SJCRH30 (cell line): ENCODE measurements around the gene NMNAT2. TPM values are rescaled to one million over a fixed set of nuclear protein-coding genes. Genes with fewer than 3 reads are reported as not detected.

Experiments
- DNase-seq, 2 experiments: peaks; one replicate each; pipeline ENCODE4 v3.0.0-alpha.2; 2015 to 2020
- H3K27ac ChIP-seq: fragments of 250-450 bp; sonication (Bioruptor Pico); 2 replicates; pipeline ENCODE4 v1.5.1; 2020; ENCODE audit warnings: mild to moderate bottlenecking, moderate library complexity
- H3K27me3 ChIP-seq: fragments of 250-450 bp; sonication (Bioruptor Pico); 2 replicates; pipeline ENCODE4 v1.5.1; 2020; ENCODE audit warnings: mild to moderate bottlenecking, moderate library complexity
- H3K36me3 ChIP-seq: fragments of 250-450 bp; sonication (Bioruptor Pico); 2 replicates; pipeline ENCODE4 v1.5.1; 2020; ENCODE audit warnings: mild to moderate bottlenecking, moderate library complexity
- H3K4me1 ChIP-seq: fragments of 250-450 bp; sonication (Bioruptor Pico); 2 replicates; pipeline ENCODE4 v1.5.1; 2020; ENCODE audit warnings: mild to moderate bottlenecking, moderate library complexity
- H3K4me3 ChIP-seq: fragments of 250-450 bp; sonication (Bioruptor Pico); 2 replicates; pipeline ENCODE4 v1.5.1; 2020; ENCODE audit warnings: mild to moderate bottlenecking, moderate library complexity
- H3K9me3 ChIP-seq: fragments of 250-450 bp; sonication (Bioruptor Pico); replicated peaks from 2 replicates; pipeline ENCODE4 v1.5.1; 2020; ENCODE audit warnings: mild to moderate bottlenecking, moderate library complexity
- total RNA-seq: library from RNA; depleted of rRNA; stranded (reverse); fragments of >200 nt; shearing (Covaris generic); gene quantifications from 2 replicates; pipeline ENCODE4 v1.2.3, GENCODE V29; 2014; rRNA removed

Gene NMNAT2
- total RNA-seq, 1 experiment from 2014 or later = not detected

GRCh38 chr1:183215076-183215720, 203.0 kb downstream of the NMNAT2 start:
- H3K27ac ChIP-seq = no peak overlapping the region
- H3K36me3 ChIP-seq = no peaks in the 10 kb centered on the region
- H3K4me3 ChIP-seq = no peak overlapping the region
- H3K27me3 ChIP-seq = no peaks in the 10 kb centered on the region
- H3K4me1 ChIP-seq = peaks cover 24% of the 10 kb centered on the region
- DNase-seq = no peak
- no peaks in the 10 kb centered on the region for H3K9me3 ChIP-seq

GRCh38 chr1:183214021-183214970, 203.9 kb downstream of the NMNAT2 start:
- Histone ChIP-seq H3K27me3 (no peaks in the 10 kb centered on the region), H3K36me3 (no peaks in the 10 kb centered on the region), H3K4me1 (peaks cover 27% of the 10 kb centered on the region), H3K4me3 (no peak overlapping the region), H3K9me3 (no peaks in the 10 kb centered on the region), H3K27ac (no peak overlapping the region)
- DNase-seq = no peak

DNA sequence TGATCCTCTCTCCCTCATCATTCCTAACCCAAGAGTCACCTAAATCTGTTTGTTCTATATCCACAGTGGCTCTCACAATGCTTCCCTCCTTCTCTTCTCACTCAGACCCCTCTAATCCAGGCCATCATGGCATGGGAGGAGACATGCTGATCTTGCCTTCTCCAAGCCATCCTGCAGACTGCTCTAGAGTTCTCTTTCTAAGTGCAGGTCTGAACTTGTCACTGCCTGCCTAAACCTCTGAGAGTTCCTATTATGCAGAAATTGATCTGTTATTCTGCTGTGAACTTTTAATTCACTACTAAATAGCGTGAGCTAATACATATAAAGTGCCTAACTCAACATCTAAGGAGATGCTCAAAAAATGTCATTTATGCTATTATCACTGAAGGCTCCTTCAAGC, 205.3 kb downstream of the NMNAT2 start:
- no peaks in the 10 kb centered on the region for H3K9me3 ChIP-seq
- no peak overlapping the region for H3K27ac ChIP-seq
- H3K4me3 ChIP-seq = no peak overlapping the region
- H3K4me1 ChIP-seq = peaks cover 19% of the 10 kb centered on the region
- DNase-seq = no peak
- H3K36me3 ChIP-seq = no peaks in the 10 kb centered on the region
- no peaks in the 10 kb centered on the region for H3K27me3 ChIP-seq

DNA sequence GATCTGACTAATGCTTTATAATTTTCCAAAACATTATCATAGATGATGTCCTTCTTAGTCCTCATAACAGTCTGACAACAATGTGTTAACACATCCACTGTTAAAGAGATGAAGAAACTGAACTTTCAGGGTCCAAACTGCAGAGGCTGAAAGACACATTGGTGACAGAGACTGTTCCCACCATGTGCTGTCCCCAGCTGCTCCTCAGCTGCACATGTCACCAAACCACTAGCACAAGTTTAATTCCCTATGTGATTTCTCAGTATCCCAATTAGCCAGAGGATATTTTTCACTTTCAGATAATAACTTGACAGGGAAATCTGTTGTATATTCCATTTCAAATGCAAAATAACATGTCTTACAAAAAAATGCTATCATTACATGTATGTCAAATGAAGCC, 207.5 kb downstream of the NMNAT2 start:
- no peak overlapping the region for H3K27ac ChIP-seq
- H3K4me3 ChIP-seq = no peak overlapping the region
- H3K27me3 ChIP-seq = no peaks in the 10 kb centered on the region
- H3K9me3 ChIP-seq = no peaks in the 10 kb centered on the region
- H3K4me1 ChIP-seq = peaks cover 15% of the 10 kb centered on the region
- H3K36me3 ChIP-seq = no peaks in the 10 kb centered on the region
- DNase-seq = peak in 1 of 2 experiments; percentile 35

- Histone ChIP-seq H3K36me3 (no peaks in the 10 kb centered on the region), H3K27ac (0 out of 2 replicates have a peak overlapping the region, but pooled peaks have one; percentile 0), H3K4me3 (no peak overlapping the region), H3K4me1 (peaks cover 15% of the 10 kb centered on the region), H3K9me3 (no peaks in the 10 kb centered on the region), H3K27me3 (no peaks in the 10 kb centered on the region)
- peak in 1 of 2 experiments; percentile 41 for DNase-seq
Observed at GRCh38 chr1:183209533-183210158, 208.5 kb downstream of the NMNAT2 start.

DNA sequence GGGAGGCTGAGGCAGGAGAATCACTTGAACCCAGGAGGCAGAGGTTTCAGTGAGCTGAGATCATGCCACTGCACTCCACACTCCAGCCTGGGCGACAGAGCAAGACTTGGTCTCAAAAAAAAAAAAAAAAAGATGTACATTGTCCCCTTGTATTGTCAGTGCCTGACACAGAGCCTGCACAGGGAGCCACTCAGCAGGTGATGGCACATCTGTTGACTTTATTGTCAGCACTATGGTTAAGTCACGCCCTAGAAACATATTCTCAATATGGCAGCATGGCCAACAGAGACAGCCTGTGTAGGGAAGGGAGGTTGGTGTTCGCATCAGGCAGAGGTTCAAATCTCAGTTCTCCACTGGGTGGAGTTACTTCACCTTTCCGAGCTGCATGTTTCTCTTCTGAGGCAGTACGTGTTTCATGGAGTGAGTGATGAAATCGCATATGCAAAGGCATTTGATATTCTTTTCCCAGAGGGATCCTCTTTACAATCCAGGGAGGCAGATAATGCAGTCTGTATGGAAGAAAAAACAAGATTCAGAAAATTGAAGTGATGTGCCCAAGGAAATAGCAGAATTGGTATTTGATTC, 211.6 kb downstream of the NMNAT2 start:
- peaks cover 15% of the 10 kb centered on the region for H3K4me1 ChIP-seq
- DNase-seq = no peak
- no peak overlapping the region for H3K27ac ChIP-seq
- H3K36me3 ChIP-seq = no peaks in the 10 kb centered on the region
- no peaks in the 10 kb centered on the region for H3K9me3 ChIP-seq
- no peaks in the 10 kb centered on the region for H3K27me3 ChIP-seq
- no peak overlapping the region for H3K4me3 ChIP-seq

GRCh38 chr1:183205196-183205781, 212.9 kb downstream of the NMNAT2 start:
- Histone ChIP-seq H3K36me3 (no peaks in the 10 kb centered on the region), H3K9me3 (no peaks in the 10 kb centered on the region), H3K27me3 (no peaks in the 10 kb centered on the region), H3K4me3 (no peak overlapping the region), H3K27ac (no peak overlapping the region), H3K4me1 (peaks cover 7% of the 10 kb centered on the region)
- no peak for DNase-seq

DNA sequence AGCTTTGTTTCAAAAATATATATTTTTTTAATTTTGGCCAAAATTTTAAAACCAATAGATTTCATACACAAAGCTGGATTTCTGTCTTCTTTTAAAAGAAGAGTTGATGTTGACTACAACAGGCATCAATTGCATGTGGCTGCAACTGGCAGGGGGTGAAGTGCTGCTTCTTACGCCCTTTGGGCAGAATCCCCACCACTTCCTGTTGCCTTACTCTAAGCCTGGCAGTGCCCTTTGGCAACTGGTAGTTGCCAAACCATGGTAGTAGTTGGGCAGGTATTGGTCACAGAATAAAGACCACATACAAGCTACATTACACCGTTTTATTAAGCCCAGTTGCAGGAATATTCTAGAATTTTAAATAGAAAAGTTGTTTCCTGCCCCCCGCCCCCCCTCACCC, 215.1 kb downstream of the NMNAT2 start:
- no peak for DNase-seq
- Histone ChIP-seq H3K9me3 (no peaks in the 10 kb centered on the region), H3K4me3 (no peak overlapping the region), H3K27ac (no peak overlapping the region), H3K27me3 (no peaks in the 10 kb centered on the region), H3K36me3 (no peaks in the 10 kb centered on the region), H3K4me1 (no peaks in the 10 kb centered on the region)

GRCh38 chr1:183200451-183200850, 217.7 kb downstream of the NMNAT2 start:
- DNase-seq = no peak
- H3K4me1 ChIP-seq = peaks cover 4% of the 10 kb centered on the region
- H3K36me3 ChIP-seq = no peaks in the 10 kb centered on the region
- H3K27ac ChIP-seq = no peak overlapping the region
- H3K27me3 ChIP-seq = no peaks in the 10 kb centered on the region
- no peak overlapping the region for H3K4me3 ChIP-seq
- H3K9me3 ChIP-seq = no peaks in the 10 kb centered on the region

GRCh38 chr1:183199304-183199703, 218.9 kb downstream of the NMNAT2 start:
- no peak overlapping the region for H3K4me3 ChIP-seq
- H3K4me1 ChIP-seq = peaks cover 16% of the 10 kb centered on the region
- no peaks in the 10 kb centered on the region for H3K9me3 ChIP-seq
- H3K36me3 ChIP-seq = no peaks in the 10 kb centered on the region
- DNase-seq = no peak
- H3K27ac ChIP-seq = no peak overlapping the region
- no peaks in the 10 kb centered on the region for H3K27me3 ChIP-seq

- no peak overlapping the region for H3K4me3 ChIP-seq
- peaks cover 24% of the 10 kb centered on the region for H3K4me1 ChIP-seq
- DNase-seq = no peak
- no peaks in the 10 kb centered on the region for H3K27me3 ChIP-seq
- H3K27ac ChIP-seq = no peak overlapping the region
- H3K36me3 ChIP-seq = no peaks in the 10 kb centered on the region
- no peaks in the 10 kb centered on the region for H3K9me3 ChIP-seq
Observed at GRCh38 chr1:183198463-183198862, 219.7 kb downstream of the NMNAT2 start.

Other genes with a start within 250 kb of the NMNAT2 start
- gene LAMC2, start 232.1 kb downstream of the NMNAT2 start, total RNA-seq = 0.05 and 0.08 TPM in 2 replicates
- gene SMG7, start 54.1 kb upstream of the NMNAT2 start, total RNA-seq = 18.5 and 19.1 TPM in 2 replicates
- gene NCF2, start 172.1 kb upstream of the NMNAT2 start, total RNA-seq = 0.25 and 0.55 TPM in 2 replicates
- gene ARPC5, start 217.4 kb upstream of the NMNAT2 start, total RNA-seq = 67.7 and 68.8 TPM in 2 replicates
- not detected in 2 replicates for gene APOBEC4, start 234.9 kb upstream of the NMNAT2 start, total RNA-seq